Amygdala (tissue), 56 donors: ENCODE data around the gene EEF2K.
"Not testable (repeated sequence)": the region's sequence is repeated elsewhere in the genome, so short reads cannot be mapped to it uniquely, and the experiment has no call there.

Source experiments
- DNase-seq, 56 donors: peaks; one replicate each; lab custom pipeline; 2025; lab: John Stamatoyannopoulos, UW

Gene EEF2K

DNA sequence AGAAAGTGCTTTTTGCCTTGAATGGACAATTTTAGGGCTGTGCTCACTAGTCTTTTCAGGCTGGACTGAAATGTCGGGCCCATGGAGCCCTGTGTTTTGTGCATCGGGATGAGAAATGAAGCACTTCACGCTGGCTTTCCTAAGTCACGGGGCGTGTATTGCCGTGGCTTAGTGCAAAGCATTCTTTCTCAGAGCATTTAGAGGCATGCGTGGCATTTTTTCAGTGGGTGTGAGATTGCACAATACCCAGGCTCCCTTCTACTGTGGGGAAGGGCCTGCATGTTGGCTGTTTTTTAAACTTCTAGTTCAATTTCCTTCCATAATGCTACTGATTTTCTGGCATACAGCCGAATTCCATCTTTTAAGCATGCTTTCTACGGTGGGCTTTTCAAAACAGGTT, 78.6 kb downstream of the EEF2K start:
- no peak for DNase-seq

DNA sequence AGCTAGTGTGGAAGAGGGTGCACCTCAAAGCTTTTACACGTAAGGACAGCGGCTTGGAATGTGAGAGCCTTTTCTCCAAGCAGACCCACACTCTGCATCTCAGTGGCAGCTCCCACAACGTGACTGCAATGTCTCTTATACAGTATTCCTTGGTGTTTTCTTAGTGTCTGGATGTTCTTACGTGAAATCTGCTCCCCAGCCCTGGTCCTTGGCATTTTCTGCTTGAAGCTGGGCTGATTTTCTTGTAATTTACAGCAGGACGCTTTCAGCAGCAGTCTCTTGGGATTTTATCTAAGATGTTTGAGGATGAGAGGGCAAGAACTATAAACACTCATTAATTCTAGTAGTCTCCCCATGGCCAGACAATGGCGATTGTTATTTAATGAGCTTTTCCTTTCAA, 79.0 kb downstream of the EEF2K start:
- DNase-seq = no peak

GRCh38 chr16:22291020-22291419, 84.9 kb downstream of the EEF2K start:
- no peak for DNase-seq

DNA sequence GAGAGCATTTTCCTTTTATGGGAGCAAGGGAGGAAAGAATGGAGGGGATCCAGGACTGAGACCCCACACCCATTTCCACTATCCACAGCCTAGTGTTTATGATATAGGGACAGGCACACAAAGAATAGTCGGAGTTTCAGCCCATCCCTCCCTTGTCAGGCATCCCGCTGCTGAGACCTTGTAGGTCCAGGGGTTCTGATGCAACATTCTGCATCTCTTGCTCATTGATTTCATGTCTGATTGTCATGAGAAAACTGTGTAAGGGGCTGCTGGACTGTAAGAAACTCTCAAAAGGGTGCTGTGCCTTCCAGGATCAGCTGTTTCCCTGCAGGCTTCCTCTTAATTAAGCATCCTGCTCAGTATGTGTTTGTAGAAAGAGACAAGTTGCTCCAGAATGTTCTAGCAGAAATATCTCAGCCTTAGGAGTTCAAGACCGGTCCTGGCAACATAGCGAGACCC, 85.8 kb downstream of the EEF2K start:
- no peak for DNase-seq

DNA sequence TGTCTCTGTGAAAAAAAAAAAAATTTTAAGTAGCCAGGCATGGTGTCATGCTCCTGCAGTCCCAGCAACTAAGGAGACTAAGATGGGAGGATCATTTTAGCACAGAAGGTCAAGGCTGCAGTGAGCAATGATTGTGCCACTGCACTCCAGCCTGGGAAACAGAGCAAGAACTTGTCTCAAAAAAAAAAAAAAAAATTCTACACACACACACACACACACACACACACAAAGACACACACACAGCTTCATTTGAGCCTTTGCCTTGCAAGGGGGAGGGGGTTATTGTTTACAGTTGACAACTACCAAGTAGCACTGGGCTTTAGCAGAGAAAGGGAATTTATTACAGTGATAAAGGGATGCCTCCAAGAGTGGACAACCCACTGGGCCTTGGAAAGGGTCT, 86.2 kb downstream of the EEF2K start:
- DNase-seq = no peak

DNA sequence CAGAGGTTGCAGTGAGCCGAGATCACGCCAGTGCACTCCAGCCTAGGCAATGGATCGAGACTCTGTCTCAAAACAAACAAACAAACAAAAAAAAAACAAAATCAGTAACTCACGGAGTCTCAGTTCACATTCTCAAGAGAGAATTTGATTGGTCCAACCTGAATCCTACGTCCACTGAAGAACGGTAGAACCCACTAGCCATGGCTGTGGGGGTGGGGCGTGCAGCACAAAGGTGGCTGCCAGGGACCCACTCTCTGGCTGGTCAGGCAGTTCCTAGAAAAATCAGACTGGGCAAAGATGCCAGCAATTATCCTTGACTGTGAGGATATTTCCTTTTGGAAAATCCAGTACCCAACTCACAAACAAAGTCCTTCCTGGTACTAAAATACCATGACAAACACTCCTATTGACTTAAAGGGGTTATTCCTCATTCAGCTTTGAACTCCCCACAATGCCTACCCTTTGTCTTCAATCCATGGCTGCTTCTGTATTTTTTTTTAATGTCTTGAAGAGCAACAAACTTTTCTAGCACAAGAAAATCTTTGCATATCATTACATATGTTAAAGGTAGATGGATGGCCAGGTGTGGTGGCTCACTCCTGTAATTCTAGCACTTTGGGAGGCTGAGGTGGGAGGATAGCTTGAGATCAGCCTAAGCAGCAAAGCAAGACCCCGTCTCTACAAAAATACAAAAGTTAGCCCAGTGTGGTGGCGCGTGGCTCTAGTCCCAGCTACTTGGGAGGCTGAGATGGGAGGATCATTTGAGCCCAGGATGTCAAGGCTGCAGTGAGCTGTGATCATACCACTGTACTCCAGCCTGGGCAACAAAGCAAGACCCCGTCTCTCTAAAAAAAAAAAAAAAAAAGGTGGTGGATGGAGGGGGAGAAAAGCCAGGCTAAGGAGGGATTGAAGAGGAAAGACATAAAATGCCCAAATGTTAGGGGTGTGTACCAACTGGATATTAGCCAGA, 87.3 kb downstream of the EEF2K start:
- no peak for DNase-seq

DNA sequence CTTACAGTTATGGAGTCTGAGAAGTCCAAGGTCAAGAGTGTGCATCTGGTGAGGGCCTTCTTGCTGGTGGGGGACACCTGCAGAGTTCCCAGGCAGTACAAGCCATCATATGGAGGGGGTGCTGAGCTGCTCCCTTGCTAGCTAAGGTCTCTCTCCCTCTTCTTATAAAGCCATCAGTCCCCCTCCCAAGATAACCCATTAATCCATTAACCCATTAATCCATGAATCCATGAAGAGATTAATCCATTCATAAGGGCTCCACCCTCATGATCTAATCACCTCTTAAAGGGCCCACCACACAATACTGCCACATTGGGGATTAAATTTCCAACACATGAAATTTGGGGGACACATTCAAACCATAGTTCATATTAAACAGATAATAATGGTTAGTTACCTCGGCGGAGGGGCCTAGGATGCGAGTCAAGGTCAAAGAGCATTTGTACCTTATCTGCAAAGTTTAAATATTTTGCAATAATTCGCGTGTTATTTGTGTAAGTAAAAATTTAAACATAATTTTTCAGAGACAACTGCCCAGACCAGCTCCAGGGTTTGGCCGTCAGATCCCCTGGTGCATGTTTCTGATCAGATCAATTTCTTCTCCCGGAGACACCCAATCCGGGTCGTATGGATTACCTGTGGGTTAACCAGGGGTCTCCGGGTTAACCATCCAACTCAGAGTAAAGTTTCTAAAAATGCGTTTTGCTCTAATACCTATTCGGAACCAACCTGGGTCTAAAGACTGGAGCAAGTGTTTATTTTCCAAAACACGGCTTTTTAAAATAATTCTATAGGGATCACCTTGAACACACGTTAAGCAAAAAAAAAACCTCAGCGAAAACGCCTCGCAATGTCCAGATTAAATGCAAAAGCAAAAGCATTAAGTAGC, 90.4 kb downstream of the EEF2K start:
- DNase-seq = peak in 1 of 56 donors; percentile 23

DNA sequence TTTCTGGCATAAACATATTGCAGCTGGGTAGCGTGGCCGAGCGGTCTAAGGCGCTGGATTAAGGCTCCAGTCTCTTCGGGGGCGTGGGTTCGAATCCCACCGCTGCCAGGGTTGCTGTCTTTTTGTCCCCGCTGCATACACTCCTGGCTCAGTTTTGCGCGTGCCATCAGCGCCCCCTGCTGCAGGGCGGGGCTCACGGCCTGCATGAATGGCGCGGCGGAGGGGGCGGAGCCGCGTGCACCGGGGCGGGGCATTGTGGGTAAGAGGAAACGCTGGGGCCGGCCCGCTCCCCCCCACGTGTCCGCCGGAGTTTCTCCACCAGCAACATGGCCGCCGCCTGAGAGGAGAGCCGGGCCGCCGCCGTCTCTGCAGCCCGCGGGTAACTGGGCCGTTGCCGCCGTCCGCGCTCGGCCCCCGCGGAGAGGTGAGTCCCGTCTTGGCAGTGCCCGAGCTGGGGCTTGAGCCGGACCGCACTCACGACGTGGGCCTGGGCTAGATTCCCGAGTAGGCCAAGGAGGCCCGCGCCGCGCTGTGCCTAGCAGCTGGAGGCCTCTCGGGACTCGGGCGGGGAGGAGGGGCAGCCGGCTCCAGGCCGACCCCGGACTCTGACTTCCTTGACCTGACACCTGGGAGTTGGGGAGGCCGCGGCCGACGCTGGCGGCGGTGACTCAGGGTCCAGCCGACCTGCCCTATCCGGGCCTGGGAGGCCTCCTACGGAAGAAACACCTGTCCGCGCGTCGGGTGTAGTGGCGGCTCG, 91.2 kb downstream of the EEF2K start, which contains the start of gene POLR3E:
TSS of gene POLR3E (plus strand) at position 296 of the 757 bp plus-strand sequence. CDS start 5,560 bp downstream, outside the sequence.
- DNase-seq = peak; percentile 91 to 99 (median 97)

GRCh38 chr16:22297871-22298733, 92.0 kb downstream of the EEF2K start:
- peak in 45 of 56 donors; percentile 4 to 94 (median 33) for DNase-seq

GRCh38 chr16:22299036-22299435, 93.0 kb downstream of the EEF2K start:
- no peak for DNase-seq

- DNase-seq = peak in 52 of 56 donors; percentile 6 to 85 (median 56)
These were observed 94.5 kb downstream of the EEF2K start for GRCh38 chr16:22300427-22301071.

GRCh38 chr16:22301423-22301822, 95.3 kb downstream of the EEF2K start:
- not testable (repeated sequence) for DNase-seq

- no peak for DNase-seq
These were observed 96.8 kb downstream of the EEF2K start for GRCh38 chr16:22302776-22303363.

- no peak for DNase-seq
These were observed 98.3 kb downstream of the EEF2K start for GRCh38 chr16:22304411-22304810.

DNA sequence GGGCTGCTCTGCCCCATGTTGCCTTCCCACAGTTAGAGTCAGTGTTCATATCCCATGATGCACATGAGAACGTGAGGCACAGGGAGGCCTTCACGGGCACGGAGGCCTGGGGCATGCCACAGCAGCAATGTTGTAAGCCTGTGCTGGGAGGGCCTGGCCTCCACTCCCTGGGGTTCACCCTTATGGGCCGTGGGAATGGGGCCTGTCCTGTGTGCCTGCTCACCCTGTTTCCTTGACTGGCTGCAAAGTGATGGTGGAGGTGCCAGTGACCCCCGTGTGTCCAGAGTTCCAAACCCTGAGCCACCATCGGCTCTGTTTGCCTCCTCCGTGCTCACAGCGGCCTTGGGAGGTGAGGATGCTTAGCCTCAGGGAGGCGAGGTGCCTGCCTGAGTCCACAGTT, 100.7 kb downstream of the EEF2K start:
- no peak for DNase-seq

GRCh38 chr16:22307838-22308237, 101.8 kb downstream of the EEF2K start:
- no peak for DNase-seq

- DNase-seq = no peak
These were observed 102.9 kb downstream of the EEF2K start for GRCh38 chr16:22308824-22309520.

DNA sequence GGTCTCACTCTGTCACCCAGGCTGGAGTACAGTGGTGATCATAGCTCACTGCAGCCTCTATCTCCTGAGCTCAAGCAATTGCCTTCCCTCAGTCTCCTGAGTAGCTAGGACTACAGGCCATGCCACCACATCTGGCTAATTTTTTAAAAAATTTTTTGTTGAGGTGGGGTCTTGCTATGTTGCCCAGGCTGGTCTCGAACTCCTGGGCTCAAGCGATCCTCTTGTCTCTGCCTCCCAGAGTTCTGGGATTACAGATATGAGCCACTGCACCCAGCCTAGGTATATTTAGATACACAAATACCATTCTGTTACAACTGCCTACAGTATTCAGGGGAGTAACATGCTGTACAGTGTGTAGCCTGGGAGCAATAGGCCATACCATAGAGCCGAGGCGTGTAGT, 105.4 kb downstream of the EEF2K start:
- no peak for DNase-seq
